ENCODE results near the gene MCM9.

MCM9 gene

GRCh38 chr6:118895261-118895560 is 39.7 kb downstream of the MCM9 start:
- peak overlapping the region; percentile 97 for H3K27ac ChIP-seq
- TF ChIP-seq CTCF (conservative IDR thresholded peaks at IDR 0.05): no peak

GRCh38 chr6:118894425-118895260 is 40.3 kb downstream of the MCM9 start:
- no peak for TF ChIP-seq CTCF (conservative IDR thresholded peaks at IDR 0.05)
- peak overlapping the region; percentile 97 for H3K27ac ChIP-seq

GRCh38 chr6:118893807-118894424 is 41.0 kb downstream of the MCM9 start, which contains the start of gene ASF1A:
Gene ASF1A (plus strand): TSS chr6:118894152. CDS start chr6:118894414, 262 bp downstream.
- peak; percentile 83 for TF ChIP-seq CTCF (conservative IDR thresholded peaks at IDR 0.05)
- H3K27ac ChIP-seq: peak within 1 kb of the TSS; percentile 97

- TF ChIP-seq CTCF (conservative IDR thresholded peaks at IDR 0.05): no peak
- peak overlapping the region; percentile 97 for H3K27ac ChIP-seq
Measured at GRCh38 chr6:118893064-118893806, 41.7 kb downstream of the MCM9 start.

GRCh38 chr6:118892355-118892991 is 42.5 kb downstream of the MCM9 start:
- H3K27ac ChIP-seq: peak overlapping the region; percentile 97

GRCh38 chr6:118890997-118891790 is 43.8 kb downstream of the MCM9 start:
- no peak for TF ChIP-seq CTCF (conservative IDR thresholded peaks at IDR 0.05)
- H3K27ac ChIP-seq: peak overlapping the region; percentile 97; the same call in 1 of the 2 replicates

More at GRCh38 chr6:118892355-118892991, 42.5 kb downstream of the MCM9 start:
- no peak for TF ChIP-seq CTCF (conservative IDR thresholded peaks at IDR 0.05)

Measured in VCaP (cell line).